ENCODE data around the gene LDLRAD3.
A peak's percentile ranks its signal among the peaks of the same experiment; 100 is the strongest.

LDLRAD3 gene

GRCh38 chr11:35994421-35994820 is 50.6 kb downstream of the LDLRAD3 start:
- H3K27ac ChIP-seq (ENCODE audit: low read depth, low read length, severe bottlenecking), result no peak overlapping the region
- no peaks in the 10 kb centered on the region for H3K4me1 ChIP-seq (ENCODE audit: control insufficient read depth, insufficient read depth, low read length, poor library complexity, severe bottlenecking)
- peaks cover 14% of the 10 kb centered on the region for H3K36me3 ChIP-seq (ENCODE audit: control insufficient read depth, insufficient read depth, low read length)
- peaks cover 9% of the 10 kb centered on the region for H3K9me3 ChIP-seq (ENCODE audit: control insufficient read depth, low read length)
- H3K4me3 ChIP-seq (ENCODE audit: extremely low read depth, insufficient read depth, low read length, poor library complexity, severe bottlenecking), result no peak overlapping the region
- 95 to 100% methylated on average over 2 of the region's 2 CpGs for WGBS, 2 experiments (ENCODE audit: insufficient coverage in 2 of 2)

- Histone ChIP-seq H3K27ac (ENCODE audit: low read depth, low read length, severe bottlenecking) (no peak overlapping the region), H3K36me3 (ENCODE audit: control insufficient read depth, insufficient read depth, low read length) (peaks cover 14% of the 10 kb centered on the region), H3K4me1 (ENCODE audit: control insufficient read depth, insufficient read depth, low read length, poor library complexity, severe bottlenecking) (no peaks in the 10 kb centered on the region), H3K9me3 (ENCODE audit: control insufficient read depth, low read length) (peaks cover 9% of the 10 kb centered on the region), H3K4me3 (ENCODE audit: extremely low read depth, insufficient read depth, low read length, poor library complexity, severe bottlenecking) (no peak overlapping the region)
- WGBS, 2 experiments (ENCODE audit: insufficient coverage in 2 of 2), result 100% methylated on average over 1 of the region's 5 CpGs; no CpG with 5 or more reads in 1 of the 2 experiments
Observed at GRCh38 chr11:35995681-35996271, 51.9 kb downstream of the LDLRAD3 start.

GRCh38 chr11:35997902-35998520 is 54.1 kb downstream of the LDLRAD3 start:
- no peak overlapping the region for H3K4me3 ChIP-seq (ENCODE audit: extremely low read depth, insufficient read depth, low read length, poor library complexity, severe bottlenecking)
- no peaks in the 10 kb centered on the region for H3K4me1 ChIP-seq (ENCODE audit: control insufficient read depth, insufficient read depth, low read length, poor library complexity, severe bottlenecking)
- H3K27ac ChIP-seq (ENCODE audit: low read depth, low read length, severe bottlenecking), result no peak overlapping the region
- 88 to 97% methylated on average over 5 of the region's 6 CpGs for WGBS, 2 experiments (ENCODE audit: insufficient coverage in 2 of 2)
- H3K36me3 ChIP-seq (ENCODE audit: control insufficient read depth, insufficient read depth, low read length), result peaks cover 14% of the 10 kb centered on the region
- H3K9me3 ChIP-seq (ENCODE audit: control insufficient read depth, low read length), result peaks cover 9% of the 10 kb centered on the region

- Histone ChIP-seq H3K4me3 (ENCODE audit: extremely low read depth, insufficient read depth, low read length, poor library complexity, severe bottlenecking) (no peak overlapping the region), H3K27ac (ENCODE audit: low read depth, low read length, severe bottlenecking) (no peak overlapping the region), H3K36me3 (ENCODE audit: control insufficient read depth, insufficient read depth, low read length) (peaks cover 14% of the 10 kb centered on the region), H3K9me3 (ENCODE audit: control insufficient read depth, low read length) (peaks cover 10% of the 10 kb centered on the region), H3K4me1 (ENCODE audit: control insufficient read depth, insufficient read depth, low read length, poor library complexity, severe bottlenecking) (no peaks in the 10 kb centered on the region)
- WGBS, 2 experiments (ENCODE audit: insufficient coverage in 2 of 2), result 90 to 95% methylated on average over 5 to 6 of the region's 6 CpGs
Observed at GRCh38 chr11:35998634-35999033, 54.8 kb downstream of the LDLRAD3 start.

GRCh38 chr11:36000616-36001190 is 56.8 kb downstream of the LDLRAD3 start:
- H3K4me1 ChIP-seq (ENCODE audit: control insufficient read depth, insufficient read depth, low read length, poor library complexity, severe bottlenecking), result no peaks in the 10 kb centered on the region
- no peak overlapping the region for H3K4me3 ChIP-seq (ENCODE audit: extremely low read depth, insufficient read depth, low read length, poor library complexity, severe bottlenecking)
- H3K9me3 ChIP-seq (ENCODE audit: control insufficient read depth, low read length), result peaks cover 12% of the 10 kb centered on the region
- H3K36me3 ChIP-seq (ENCODE audit: control insufficient read depth, insufficient read depth, low read length), result peaks cover 5% of the 10 kb centered on the region
- H3K27ac ChIP-seq (ENCODE audit: low read depth, low read length, severe bottlenecking), result no peak overlapping the region
- WGBS, 2 experiments (ENCODE audit: insufficient coverage in 2 of 2), result 85 to 92% methylated on average over 5 to 6 of the region's 6 CpGs

GRCh38 chr11:36002196-36002595 is 58.3 kb downstream of the LDLRAD3 start:
- Histone ChIP-seq H3K36me3 (ENCODE audit: control insufficient read depth, insufficient read depth, low read length) (peaks cover 4% of the 10 kb centered on the region), H3K9me3 (ENCODE audit: control insufficient read depth, low read length) (peaks cover 12% of the 10 kb centered on the region), H3K4me1 (ENCODE audit: control insufficient read depth, insufficient read depth, low read length, poor library complexity, severe bottlenecking) (peaks cover 4% of the 10 kb centered on the region), H3K27ac (ENCODE audit: low read depth, low read length, severe bottlenecking) (peak overlapping the region; percentile 75), H3K4me3 (ENCODE audit: extremely low read depth, insufficient read depth, low read length, poor library complexity, severe bottlenecking) (no peak overlapping the region)
- WGBS, 2 experiments (ENCODE audit: insufficient coverage in 2 of 2), result 28 to 53% methylated on average over 3 to 6 of the region's 6 CpGs

- 94% methylated on average over 2 of the region's 3 CpGs; no CpG with 5 or more reads in 1 of the 2 experiments for WGBS, 2 experiments (ENCODE audit: insufficient coverage in 2 of 2)
- H3K4me1 ChIP-seq (ENCODE audit: control insufficient read depth, insufficient read depth, low read length, poor library complexity, severe bottlenecking), result peaks cover 10% of the 10 kb centered on the region
- H3K9me3 ChIP-seq (ENCODE audit: control insufficient read depth, low read length), result peaks cover 12% of the 10 kb centered on the region
- H3K27ac ChIP-seq (ENCODE audit: low read depth, low read length, severe bottlenecking), result peak overlapping the region; percentile 75
- no peak overlapping the region for H3K4me3 ChIP-seq (ENCODE audit: extremely low read depth, insufficient read depth, low read length, poor library complexity, severe bottlenecking)
- no peaks in the 10 kb centered on the region for H3K36me3 ChIP-seq (ENCODE audit: control insufficient read depth, insufficient read depth, low read length)
Observed at GRCh38 chr11:36002796-36003195, 58.9 kb downstream of the LDLRAD3 start.

- no peaks in the 10 kb centered on the region for H3K36me3 ChIP-seq (ENCODE audit: control insufficient read depth, insufficient read depth, low read length)
- no peak overlapping the region for H3K27ac ChIP-seq (ENCODE audit: low read depth, low read length, severe bottlenecking)
- 94% methylated on average over 3 of the region's 3 CpGs for WGBS, 2 experiments (ENCODE audit: insufficient coverage in 2 of 2)
- H3K4me1 ChIP-seq (ENCODE audit: control insufficient read depth, insufficient read depth, low read length, poor library complexity, severe bottlenecking), result peaks cover 29% of the 10 kb centered on the region
- peaks cover 12% of the 10 kb centered on the region for H3K9me3 ChIP-seq (ENCODE audit: control insufficient read depth, low read length)
- no peak overlapping the region for H3K4me3 ChIP-seq (ENCODE audit: extremely low read depth, insufficient read depth, low read length, poor library complexity, severe bottlenecking)
Observed at GRCh38 chr11:36006556-36006955, 62.7 kb downstream of the LDLRAD3 start.

GRCh38 chr11:36007127-36007655 is 63.3 kb downstream of the LDLRAD3 start:
- Histone ChIP-seq H3K4me1 (ENCODE audit: control insufficient read depth, insufficient read depth, low read length, poor library complexity, severe bottlenecking) (peaks cover 29% of the 10 kb centered on the region), H3K27ac (ENCODE audit: low read depth, low read length, severe bottlenecking) (no peak overlapping the region), H3K9me3 (ENCODE audit: control insufficient read depth, low read length) (peaks cover 12% of the 10 kb centered on the region), H3K4me3 (ENCODE audit: extremely low read depth, insufficient read depth, low read length, poor library complexity, severe bottlenecking) (no peak overlapping the region), H3K36me3 (ENCODE audit: control insufficient read depth, insufficient read depth, low read length) (no peaks in the 10 kb centered on the region)
- WGBS, 2 experiments (ENCODE audit: insufficient coverage in 2 of 2), result 91 to 97% methylated on average over 3 to 6 of the region's 8 CpGs

- no peak overlapping the region for H3K27ac ChIP-seq (ENCODE audit: low read depth, low read length, severe bottlenecking)
- 100% methylated on average over 1 of the region's 3 CpGs for WGBS, 2 experiments (ENCODE audit: insufficient coverage in 2 of 2)
Observed at GRCh38 chr11:36008584-36008983, 64.7 kb downstream of the LDLRAD3 start.

GRCh38 chr11:36009473-36009872 is 65.6 kb downstream of the LDLRAD3 start:
- H3K27ac ChIP-seq (ENCODE audit: low read depth, low read length, severe bottlenecking), result no peak overlapping the region
- WGBS, 2 experiments (ENCODE audit: insufficient coverage in 2 of 2), result 83 to 100% methylated on average over 1 to 3 of the region's 4 CpGs
- peaks cover 4% of the 10 kb centered on the region for H3K9me3 ChIP-seq (ENCODE audit: control insufficient read depth, low read length)

More at GRCh38 chr11:36008584-36008983, 64.7 kb downstream of the LDLRAD3 start:
- Histone ChIP-seq H3K9me3 (ENCODE audit: control insufficient read depth, low read length) (peaks cover 12% of the 10 kb centered on the region), H3K36me3 (ENCODE audit: control insufficient read depth, insufficient read depth, low read length) (no peaks in the 10 kb centered on the region), H3K4me3 (ENCODE audit: extremely low read depth, insufficient read depth, low read length, poor library complexity, severe bottlenecking) (no peak overlapping the region), H3K4me1 (ENCODE audit: control insufficient read depth, insufficient read depth, low read length, poor library complexity, severe bottlenecking) (peaks cover 29% of the 10 kb centered on the region)

More at GRCh38 chr11:36009473-36009872, 65.6 kb downstream of the LDLRAD3 start:
- H3K4me1 ChIP-seq (ENCODE audit: control insufficient read depth, insufficient read depth, low read length, poor library complexity, severe bottlenecking), result peaks cover 29% of the 10 kb centered on the region
- H3K4me3 ChIP-seq (ENCODE audit: extremely low read depth, insufficient read depth, low read length, poor library complexity, severe bottlenecking), result no peak overlapping the region
- no peaks in the 10 kb centered on the region for H3K36me3 ChIP-seq (ENCODE audit: control insufficient read depth, insufficient read depth, low read length)
